HepG2 (cell line): ENCODE results near the gene PIEZO2. TPM values are rescaled to one million over a fixed set of nuclear protein-coding genes. Genes with fewer than 3 reads are reported as not detected.

Experiments used
- FOXA1 ChIP-seq, 2 experiments: fragments of 450-650 bp in 1 of 2; sonication (generic) in 1 of 2; formaldehyde crosslinking in 1 of 2; IDR thresholded peaks; 2 replicates each; pipeline versions ENCODE4 v1.4.0 to v1.6.1; 2016 to 2020; ENCODE audit warnings: missing genetic modification reagents in 1 of 2
- HDAC2 ChIP-seq: sonication (generic); formaldehyde crosslinking; IDR thresholded peaks from 2 replicates; pipeline ENCODE4 v1.4.0; 2020; ENCODE audit warnings: missing genetic modification reagents
- HOMEZ ChIP-seq: IDR thresholded peaks from 2 replicates; pipeline ENCODE4 v1.6.1; 2016; ENCODE audit warnings: low read depth
- IKZF4 ChIP-seq: sonication (generic); formaldehyde crosslinking; IDR thresholded peaks from 2 replicates; pipeline ENCODE4 v1.5.1; 2020; ENCODE audit warnings: borderline replicate concordance, mild to moderate bottlenecking, low read depth, missing genetic modification reagents; ENCODE audit errors: not compliant biosample characterization
- LRRFIP1 ChIP-seq: sonication (generic); formaldehyde crosslinking; conservative IDR thresholded peaks from 2 replicates; pipeline ENCODE4 v1.4.0; 2020; ENCODE audit warnings: missing genetic modification reagents
- MAFF ChIP-seq: IDR thresholded peaks from 2 replicates; pipeline ENCODE4 v1.6.1; 2011; ENCODE audit warnings: low read depth, low read length, improper control_type of control experiment
- MBNL3 ChIP-seq: fragments of 250-450 bp; sonication (Bioruptor Pico); conservative IDR thresholded peaks from 2 replicates; pipeline ENCODE4 v1.8.0; 2022; ENCODE audit warnings: mild to moderate bottlenecking, inconsistent platforms
- MIXL1 ChIP-seq: IDR thresholded peaks from 2 replicates; pipeline ENCODE4 v1.6.1; 2016
- NFIB ChIP-seq: sonication (generic); formaldehyde crosslinking; IDR thresholded peaks from 2 replicates; pipeline ENCODE4 v1.9.0; 2021; ENCODE audit warnings: missing genetic modification reagents, mild to moderate bottlenecking, borderline replicate concordance
- PCBP2 ChIP-seq: fragments of 200-400 bp; formaldehyde crosslinking; optimal IDR thresholded peaks from 2 replicates; pipeline ENCODE3; 2018; ENCODE audit warnings: low read length, low read depth; ENCODE audit not compliant: poor library complexity, severe bottlenecking
- ZBTB42 ChIP-seq: sonication (generic); formaldehyde crosslinking; IDR thresholded peaks from 2 replicates; pipeline ENCODE4 v1.5.0; 2020; ENCODE audit warnings: mild to moderate bottlenecking, missing genetic modification reagents
- ZFY ChIP-seq: sonication (generic); formaldehyde crosslinking; IDR thresholded peaks from 2 replicates; pipeline ENCODE4 v1.4.0; 2020; ENCODE audit warnings: missing genetic modification reagents
- ZNF318 ChIP-seq: sonication (generic); formaldehyde crosslinking; IDR thresholded peaks from 2 replicates; pipeline ENCODE4 v1.4.0; 2020; ENCODE audit warnings: mild to moderate bottlenecking, missing genetic modification reagents
- ZNF335 ChIP-seq: sonication (generic); formaldehyde crosslinking; IDR thresholded peaks from 2 replicates; pipeline ENCODE4 v1.4.0; 2020; ENCODE audit warnings: missing genetic modification reagents
- ZNF451 ChIP-seq: sonication (generic); formaldehyde crosslinking; IDR thresholded peaks from 2 replicates; pipeline ENCODE4 v1.5.0; 2020; ENCODE audit warnings: mild to moderate bottlenecking, missing genetic modification reagents
- ZNF691 ChIP-seq: sonication (generic); formaldehyde crosslinking; IDR thresholded peaks from 2 replicates; pipeline ENCODE4 v1.4.0; 2020; ENCODE audit warnings: missing genetic modification reagents, low read depth, mild to moderate bottlenecking, borderline replicate concordance
- ZNF740 ChIP-seq: sonication (generic); formaldehyde crosslinking; IDR thresholded peaks from 2 replicates; pipeline ENCODE4 v1.4.0; 2020; ENCODE audit warnings: missing genetic modification reagents
- polyA plus RNA-seq, 8 experiments: library from polyadenylated mRNA; depleted of rRNA in 3 of 8; stranded (reverse) in 7 of 8; unstranded in 1 of 8; fragments of >200 nt; fragmentation: Illumina TruSeq in 4 of 8; extraction: Trizol in 4 of 8; gene quantifications; 2 replicates each; pipeline versions ENCODE4 v1.2.1 to v1.2.3, GENCODE V29; 2011 to 2016; ENCODE audit warnings: low read depth in 4 of 8, missing spikeins in 1 of 8, mixed read lengths in 1 of 8; ENCODE audit not compliant: insufficient read depth in 1 of 8
- total RNA-seq, 5 experiments: library from RNA; depleted of rRNA; stranded (reverse); fragments of >200 nt; fragmentation: Illumina TruSeq; extraction: Trizol; gene quantifications; 2 replicates each; pipeline ENCODE4 v1.2.3, GENCODE V29; 2016; ENCODE audit warnings: low read depth in 1 of 5

Gene PIEZO2
- total and polyA plus RNA-seq, 2 of the 13 experiments (the other 11 are each of a cell fraction or from before 2014, with no cell fraction given): 15.2 to 27.2 TPM

- TF ChIP-seq ZNF318 (no peak), ZNF451 (CRISPR knock-in tag) (no peak), NFIB (no peak), HOMEZ (CRISPR knock-in tag) (peak; percentile 97), ZFY (CRISPR knock-in tag) (peak; percentile 46; the same call in 1 of the 2 replicates), ZNF691 (CRISPR knock-in tag) (no peak), FOXA1 (IDR thresholded peaks at IDR 0.05) (peak; percentile 75; the same call in 1 of the 2 replicates), FOXA1 (CRISPR knock-in tag; IDR thresholded peaks at IDR 0.05) (peak; percentile 98), MBNL3 (CRISPR knock-in tag) (no peak), MIXL1 (CRISPR knock-in tag) (peak; percentile 88; the same call in 1 of the 2 replicates), ZNF740 (CRISPR knock-in tag) (no peak), HDAC2 (peak; percentile 98), LRRFIP1 (no peak), MAFF (no peak; the same call in 1 of the 2 replicates), IKZF4 (CRISPR knock-in tag) (no peak), ZBTB42 (CRISPR knock-in tag) (no peak), ZNF335 (no peak), PCBP2 (no peak)
Measured at GRCh38 chr18:11005528-11005927, 143.8 kb downstream of the PIEZO2 start (continued).
